Measurements from ENCODE around the gene AMOTL1.

The AMOTL1 gene

DNA sequence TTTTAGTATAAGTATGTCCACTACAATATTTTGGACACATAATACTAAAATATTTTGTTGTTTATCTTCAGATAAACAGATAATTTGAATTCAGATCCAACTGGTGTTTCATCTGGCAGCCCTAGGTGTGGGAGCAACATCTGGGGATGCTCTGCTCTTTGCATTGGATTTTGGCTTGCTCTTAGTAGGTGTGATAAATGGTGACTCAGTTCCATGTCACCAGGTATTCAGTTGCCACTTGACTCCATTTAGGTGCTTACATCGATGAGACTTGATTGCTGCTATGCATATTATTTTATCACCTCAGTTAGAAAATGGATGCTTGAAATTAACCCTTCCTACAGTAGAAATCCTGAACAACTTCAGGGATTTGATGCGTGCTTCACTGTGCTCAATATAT is 13.3 kb upstream of the AMOTL1 start:
- no peak overlapping the region for H2AFZ ChIP-seq (ENCODE audit: low read depth, low read length)
- H3K18ac ChIP-seq (ENCODE audit: low read depth in 1 of 2, low read length in 2 of 2) = no peak overlapping the region
- no peak overlapping the region for H2AK5ac ChIP-seq (ENCODE audit: low read length, severe bottlenecking)
- H3K4me1 ChIP-seq (ENCODE audit: control insufficient read depth, insufficient read depth, low read depth, low read length) = peaks cover 2% of the 10 kb centered on the region
- no peak overlapping the region for H3K4ac ChIP-seq (ENCODE audit: low read depth in 1 of 2, low read length in 2 of 2)
- H3K27ac ChIP-seq (ENCODE audit: low read length, poor library complexity, severe bottlenecking) = no peak overlapping the region
- H3K4me2 ChIP-seq (ENCODE audit: low read length, poor library complexity, severe bottlenecking) = no peak overlapping the region
- no peak overlapping the region for H4K91ac ChIP-seq (ENCODE audit: low read length)
- 78% methylated on average over 1 of the region's 2 CpGs for WGBS
- no peaks in the 10 kb centered on the region for H3K36me3 ChIP-seq (ENCODE audit: control insufficient read depth in 1 of 2, insufficient read depth in 2 of 2, low read depth in 1 of 2, low read length in 2 of 2)
- H4K8ac ChIP-seq (ENCODE audit: low read length) = no peak overlapping the region
- no peak overlapping the region for H2BK120ac ChIP-seq (ENCODE audit: low read depth, low read length)
- no peak overlapping the region for H3K23ac ChIP-seq (ENCODE audit: low read length in 2 of 2)
- no peak overlapping the region for H3K4me3 ChIP-seq (ENCODE audit: insufficient read depth in 1 of 2, low read depth in 1 of 2, low read length in 2 of 2)
- no peak overlapping the region for H3K9ac ChIP-seq (ENCODE audit: low read length)
- H2BK15ac ChIP-seq (ENCODE audit: low read depth, poor library complexity, severe bottlenecking) = no peak overlapping the region
- no peak for DNase-seq
- no peaks in the 10 kb centered on the region for H3K27me3 ChIP-seq (ENCODE audit: control insufficient read depth in 1 of 2, insufficient read depth in 1 of 2, low read length in 2 of 2)
- H3K9me3 ChIP-seq (ENCODE audit: control insufficient read depth, low read length) = no peaks in the 10 kb centered on the region
- H3K14ac ChIP-seq (ENCODE audit: low read length in 2 of 2) = no peak overlapping the region
- no peaks in the 10 kb centered on the region for H3K79me1 ChIP-seq (replicated peaks; ENCODE audit: low read length, poor library complexity, severe bottlenecking)
- H2BK12ac ChIP-seq (ENCODE audit: low read length in 2 of 2) = no peak overlapping the region
- no peak overlapping the region for H2BK5ac ChIP-seq (ENCODE audit: low read depth, low read length, poor library complexity, severe bottlenecking)

DNA sequence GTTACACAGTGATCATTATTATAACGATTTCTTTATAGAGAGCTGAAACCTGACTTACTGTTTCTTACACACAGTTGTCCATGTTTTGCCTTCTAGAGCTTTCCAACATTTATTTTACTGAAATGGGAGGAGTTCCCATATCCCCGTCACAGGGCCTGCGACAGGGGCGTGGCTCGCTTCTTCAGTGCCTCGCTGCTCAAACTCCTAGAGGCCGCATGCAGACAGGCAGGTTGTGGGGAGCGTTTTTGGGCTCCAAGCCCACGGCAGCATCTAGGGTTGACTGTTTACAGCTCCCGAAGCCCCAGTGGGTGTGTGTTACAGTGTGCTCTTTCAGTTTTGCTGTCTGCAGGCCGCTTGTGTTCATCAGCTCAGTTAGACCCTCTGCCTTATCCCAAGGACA is 12.7 kb upstream of the AMOTL1 start:
- no peak overlapping the region for H4K8ac ChIP-seq (ENCODE audit: low read length)
- no peak overlapping the region for H2BK12ac ChIP-seq (ENCODE audit: low read length in 2 of 2)
- H3K9me3 ChIP-seq (ENCODE audit: control insufficient read depth, low read length) = no peaks in the 10 kb centered on the region
- no peak overlapping the region for H2AK5ac ChIP-seq (ENCODE audit: low read length, severe bottlenecking)
- no peak overlapping the region for H2AFZ ChIP-seq (ENCODE audit: low read depth, low read length)
- peaks cover 2% of the 10 kb centered on the region for H3K4me1 ChIP-seq (ENCODE audit: control insufficient read depth, insufficient read depth, low read depth, low read length)
- no peaks in the 10 kb centered on the region for H3K27me3 ChIP-seq (ENCODE audit: control insufficient read depth in 1 of 2, insufficient read depth in 1 of 2, low read length in 2 of 2)
- no peak overlapping the region for H3K14ac ChIP-seq (ENCODE audit: low read length in 2 of 2)
- WGBS = 94% methylated on average over 11 of the region's 11 CpGs
- no peaks in the 10 kb centered on the region for H3K79me1 ChIP-seq (replicated peaks; ENCODE audit: low read length, poor library complexity, severe bottlenecking)
- no peak overlapping the region for H3K4me3 ChIP-seq (ENCODE audit: insufficient read depth in 1 of 2, low read depth in 1 of 2, low read length in 2 of 2)
- H3K9ac ChIP-seq (ENCODE audit: low read length) = no peak overlapping the region
- no peak overlapping the region for H3K18ac ChIP-seq (ENCODE audit: low read depth in 1 of 2, low read length in 2 of 2)
- H3K4me2 ChIP-seq (ENCODE audit: low read length, poor library complexity, severe bottlenecking) = no peak overlapping the region
- no peaks in the 10 kb centered on the region for H3K36me3 ChIP-seq (ENCODE audit: control insufficient read depth in 1 of 2, insufficient read depth in 2 of 2, low read depth in 1 of 2, low read length in 2 of 2)
- H2BK5ac ChIP-seq (ENCODE audit: low read depth, low read length, poor library complexity, severe bottlenecking) = no peak overlapping the region
- DNase-seq = no peak
- no peak overlapping the region for H3K27ac ChIP-seq (ENCODE audit: low read length, poor library complexity, severe bottlenecking)
- no peak overlapping the region for H4K91ac ChIP-seq (ENCODE audit: low read length)
- H3K23ac ChIP-seq (ENCODE audit: low read length in 2 of 2) = no peak overlapping the region
- no peak overlapping the region for H2BK15ac ChIP-seq (ENCODE audit: low read depth, poor library complexity, severe bottlenecking)
- no peak overlapping the region for H3K4ac ChIP-seq (ENCODE audit: low read depth in 1 of 2, low read length in 2 of 2)
- no peak overlapping the region for H2BK120ac ChIP-seq (ENCODE audit: low read depth, low read length)

DNA sequence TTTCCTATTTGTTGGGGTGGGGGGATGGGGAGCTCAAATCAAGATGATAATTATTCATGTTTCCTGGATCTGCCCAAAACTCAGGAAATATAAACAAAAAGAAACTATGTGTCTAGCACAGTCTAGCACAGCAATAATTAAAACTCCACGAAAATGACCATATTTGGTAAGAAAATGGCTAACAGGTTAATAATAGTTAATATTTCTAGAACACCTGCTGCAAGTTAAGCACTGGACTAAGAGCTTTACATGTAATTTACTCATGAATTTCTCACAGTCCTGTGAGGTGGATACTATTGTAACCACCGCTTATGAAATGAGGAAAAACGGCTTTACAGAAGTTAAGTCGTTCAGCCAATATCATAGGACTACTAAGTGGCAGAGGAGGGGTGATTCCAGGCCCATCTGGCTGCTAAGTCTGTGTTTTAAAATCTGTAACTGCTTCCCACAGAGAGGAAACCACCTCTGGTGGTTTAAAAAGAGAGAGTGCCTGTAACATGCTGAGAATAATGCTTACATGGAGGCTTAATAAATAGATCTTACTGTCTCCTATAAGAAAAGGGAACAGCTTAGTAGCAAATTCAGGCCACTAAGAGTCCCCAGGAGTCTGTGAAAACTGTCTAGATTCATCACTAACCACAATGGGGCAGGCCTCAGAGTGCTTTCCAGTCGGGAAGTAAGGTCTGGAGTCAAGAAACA is 11.0 kb upstream of the AMOTL1 start:
- no peak for DNase-seq
- Histone ChIP-seq H4K8ac (ENCODE audit: low read length) (no peak overlapping the region), H3K9ac (ENCODE audit: low read length) (no peak overlapping the region), H4K91ac (ENCODE audit: low read length) (no peak overlapping the region), H2BK12ac (ENCODE audit: low read length in 2 of 2) (no peak overlapping the region), H3K4ac (ENCODE audit: low read depth in 1 of 2, low read length in 2 of 2) (no peak overlapping the region), H2BK15ac (ENCODE audit: low read depth, poor library complexity, severe bottlenecking) (no peak overlapping the region), H3K27me3 (ENCODE audit: control insufficient read depth in 1 of 2, insufficient read depth in 1 of 2, low read length in 2 of 2) (no peaks in the 10 kb centered on the region), H3K4me3 (ENCODE audit: insufficient read depth in 1 of 2, low read depth in 1 of 2, low read length in 2 of 2) (no peak overlapping the region), H3K4me1 (ENCODE audit: control insufficient read depth, insufficient read depth, low read depth, low read length) (peaks cover 2% of the 10 kb centered on the region), H3K9me3 (ENCODE audit: control insufficient read depth, low read length) (no peaks in the 10 kb centered on the region), H2AFZ (ENCODE audit: low read depth, low read length) (no peak overlapping the region), H2BK5ac (ENCODE audit: low read depth, low read length, poor library complexity, severe bottlenecking) (no peak overlapping the region), H3K18ac (ENCODE audit: low read depth in 1 of 2, low read length in 2 of 2) (no peak overlapping the region), H3K23ac (ENCODE audit: low read length in 2 of 2) (no peak overlapping the region), H2BK120ac (ENCODE audit: low read depth, low read length) (no peak overlapping the region), H3K79me1 (replicated peaks; ENCODE audit: low read length, poor library complexity, severe bottlenecking) (no peaks in the 10 kb centered on the region), H3K4me2 (ENCODE audit: low read length, poor library complexity, severe bottlenecking) (no peak overlapping the region), H3K14ac (ENCODE audit: low read length in 2 of 2) (no peak overlapping the region), H3K36me3 (ENCODE audit: control insufficient read depth in 1 of 2, insufficient read depth in 2 of 2, low read depth in 1 of 2, low read length in 2 of 2) (no peaks in the 10 kb centered on the region), H3K27ac (ENCODE audit: low read length, poor library complexity, severe bottlenecking) (peak overlapping the region; percentile 53), H2AK5ac (ENCODE audit: low read length, severe bottlenecking) (no peak overlapping the region)
- 87% methylated on average over 4 of the region's 5 CpGs for WGBS

DNA sequence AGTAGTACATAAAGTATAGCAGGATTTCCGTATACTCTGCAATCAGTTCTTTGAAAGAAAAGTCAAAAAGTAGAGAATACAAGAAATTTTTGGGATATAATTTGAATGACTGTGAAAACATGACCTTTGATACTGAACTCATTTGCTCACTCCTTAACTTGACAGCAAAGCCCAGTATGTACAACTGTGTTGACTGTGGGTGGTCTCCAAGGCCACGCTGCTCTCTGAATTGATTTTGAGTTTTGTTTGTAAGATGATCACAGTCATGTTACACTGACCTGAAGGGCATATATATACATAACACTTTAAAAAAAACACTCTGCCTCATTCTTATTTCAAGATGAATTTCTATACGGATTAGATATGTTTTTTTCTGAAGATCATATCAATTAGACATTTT is 9.5 kb upstream of the AMOTL1 start:
- no peaks in the 10 kb centered on the region for H3K27me3 ChIP-seq (ENCODE audit: control insufficient read depth in 1 of 2, insufficient read depth in 1 of 2, low read length in 2 of 2)
- no peak overlapping the region for H2BK12ac ChIP-seq (ENCODE audit: low read length in 2 of 2)
- peaks cover 2% of the 10 kb centered on the region for H3K4me1 ChIP-seq (ENCODE audit: control insufficient read depth, insufficient read depth, low read depth, low read length)
- H2AFZ ChIP-seq (ENCODE audit: low read depth, low read length) = no peak overlapping the region
- H3K4me2 ChIP-seq (ENCODE audit: low read length, poor library complexity, severe bottlenecking) = no peak overlapping the region
- H3K27ac ChIP-seq (ENCODE audit: low read length, poor library complexity, severe bottlenecking) = no peak overlapping the region
- no peak overlapping the region for H3K18ac ChIP-seq (ENCODE audit: low read depth in 1 of 2, low read length in 2 of 2)
- H2BK5ac ChIP-seq (ENCODE audit: low read depth, low read length, poor library complexity, severe bottlenecking) = no peak overlapping the region
- no peak for DNase-seq
- H3K9me3 ChIP-seq (ENCODE audit: control insufficient read depth, low read length) = no peaks in the 10 kb centered on the region
- H4K91ac ChIP-seq (ENCODE audit: low read length) = no peak overlapping the region
- no CpG with 5 or more reads among the region's 3 CpGs for WGBS
- no peak overlapping the region for H2BK15ac ChIP-seq (ENCODE audit: low read depth, poor library complexity, severe bottlenecking)
- no peak overlapping the region for H3K23ac ChIP-seq (ENCODE audit: low read length in 2 of 2)
- H3K14ac ChIP-seq (ENCODE audit: low read length in 2 of 2) = no peak overlapping the region
- no peak overlapping the region for H2BK120ac ChIP-seq (ENCODE audit: low read depth, low read length)
- H4K8ac ChIP-seq (ENCODE audit: low read length) = no peak overlapping the region
- no peak overlapping the region for H2AK5ac ChIP-seq (ENCODE audit: low read length, severe bottlenecking)
- H3K79me1 ChIP-seq (replicated peaks; ENCODE audit: low read length, poor library complexity, severe bottlenecking) = no peaks in the 10 kb centered on the region
- H3K9ac ChIP-seq (ENCODE audit: low read length) = no peak overlapping the region
- H3K4ac ChIP-seq (ENCODE audit: low read depth in 1 of 2, low read length in 2 of 2) = no peak overlapping the region
- H3K36me3 ChIP-seq (ENCODE audit: control insufficient read depth in 1 of 2, insufficient read depth in 2 of 2, low read depth in 1 of 2, low read length in 2 of 2) = no peaks in the 10 kb centered on the region
- no peak overlapping the region for H3K4me3 ChIP-seq (ENCODE audit: insufficient read depth in 1 of 2, low read depth in 1 of 2, low read length in 2 of 2)
